Hepatocyte (in vitro differentiated cells): ENCODE results near the gene GGT7.

Source experiments
- CTCF ChIP-seq: fragments of 200-600 bp; sonication (generic); IDR thresholded peaks from 2 replicates; pipeline ENCODE4 v1.5.1; 2016; ENCODE audit warnings: antibody characterized with exemption, mild to moderate bottlenecking; ENCODE audit not compliant: poor library complexity
- EZH2 ChIP-seq: fragments of 200-600 bp; sonication (generic); IDR thresholded peaks from 2 replicates; pipeline ENCODE4 v1.6.1; 2016; ENCODE audit warnings: antibody characterized with exemption, mild to moderate bottlenecking, borderline replicate concordance
- EZH2phosphoT487 ChIP-seq: fragments of 200-600 bp; sonication (generic); IDR thresholded peaks from one replicate; pipeline ENCODE4 v1.6.1; 2018; ENCODE audit warnings: antibody characterized with exemption, mild to moderate bottlenecking, low read depth, moderate library complexity; ENCODE audit not compliant: unreplicated experiment, severe bottlenecking

- TF ChIP-seq EZH2, result no peak
- TF ChIP-seq CTCF, result no peak
- no peak for TF ChIP-seq EZH2phosphoT487
Observed at GRCh38 chr20:34817801-34818200, 54.9 kb downstream of the GGT7 start.
